Pancreas (tissue), 10 donors: ENCODE measurements around the gene REXO1. TPM values are rescaled to one million over a fixed set of nuclear protein-coding genes. Genes with fewer than 3 reads are reported as not detected.
"Not testable (repeated sequence)": the region's sequence is repeated elsewhere in the genome, so short reads cannot be mapped to it uniquely, and the experiment has no call there.

Source experiments
- ATAC-seq, 4 donors: fragments of 200-7000 bp; cut with Tn5 transposase; one replicate each; pipeline versions ENCODE4 v1.8.0 to v1.9.1; 2020; ENCODE audit warnings: mild to moderate bottlenecking in 4 of 4, moderate library complexity in 4 of 4
- DNase-seq, 6 donors: peaks; one replicate each; pipeline ENCODE4 v3.0.0-alpha.2; 2020
- FAIRE-seq: peaks from 2 replicates; lab custom pipeline; 2012; peaks lifted over from hg19 to GRCh38; lab: Jason Lieb, UNC
- H3K27ac ChIP-seq, 4 donors: fragments of 200-600 bp; sonication (generic); 1 replicate in 3 of 4; 2 replicates in 1 of 4; pipeline versions ENCODE4 v1.5.0 to v1.8.0; 2020
- H3K27me3 ChIP-seq, 4 donors: fragments of 200-600 bp; one replicate each; pipeline ENCODE4 v1.8.0; 2021
- H3K36me3 ChIP-seq, 3 donors: fragments of 200-600 bp; sonication (generic) in 1 of 3; one replicate each; pipeline versions ENCODE4 v1.5.0 to v1.8.0; 2020 to 2021
- H3K4me1 ChIP-seq, 3 donors: fragments of 200-600 bp; one replicate each; pipeline ENCODE4 v1.8.0; 2021
- H3K4me3 ChIP-seq, 4 donors: fragments of 200-600 bp; sonication (generic) in 2 of 4; one replicate each; pipeline versions ENCODE4 v1.5.0 to v1.8.0; 2020 to 2021
- H3K9me3 ChIP-seq, 4 donors: fragments of 200-600 bp; one replicate each; pipeline ENCODE4 v1.8.0; 2021
- CTCF ChIP-seq, 4 donors: fragments of 200-600 bp; sonication (generic) in 3 of 4; IDR thresholded peaks; one replicate each; pipeline versions ENCODE4 v1.5.0 to v1.8.0; 2021; ENCODE audit warnings: antibody characterized with exemption in 4 of 4
- WGBS, 2 donors: extraction: QIAGEN DNeasy Blood & Tissue Kit; methylation state at CpG; one replicate each; pipeline ENCODE4 v1.1.7; 2013; 5-methylcytosine and 5-hydroxymethylcytosine counted together
- intact Hi-C, 3 donors: fragments of 100-400 bp; cut with DNase I; formaldehyde crosslinking; loops; one replicate each; pipeline versions ENCODE4 v1.11.1 to v1.14.2; 2022
- polyA plus RNA-seq, 2 donors: library from polyadenylated mRNA; stranded (reverse); fragments of 200-250 nt; gene quantifications; one replicate each; pipeline ENCODE4 v1.2.3, GENCODE V29; 2013
- total RNA-seq, 6 donors: library from RNA; stranded (reverse); fragmentation: NEBNext Ultra II Directional in 4 of 6; extraction: Animal tissue kit (Norgen Biotek cat#: 25700) in 4 of 6; gene quantifications; one replicate each; pipeline versions ENCODE4 v1.2.1 to v1.2.4, GENCODE V29; 2021 to 2023
- donor health status: healthy with polysubstance abuse.
- donor health status: DM: no; HTN: no; CAD: no; lungs with moderate emphysema.
- donor health status: DM: no; HTN: no; CAD: no.
- donor health status: control.
- donor health status: control.
- donor health status: Bipolar disorder and iron deficiency.
- donor health status: DM: yes; HTN: yes; CAD: no.
- donor health status: DM: no; HTN: no; CAD: no.
- donor health status: DM: no; HTN: no; CAD: no.
- donor health status: DM: yes; HTN: yes; CAD: no.

Gene REXO1
- total and polyA plus RNA-seq, 8 donors: 10.5 to 42.2 (median 16.0) TPM

- intact Hi-C loops: no loop called here
- H3K36me3 ChIP-seq: no peaks in the 10 kb centered on the region
- H3K27ac ChIP-seq: no peak overlapping the region
- FAIRE-seq: no peak
- TF ChIP-seq CTCF (IDR thresholded peaks at IDR 0.05): no peak
- no peak overlapping the region for H3K4me3 ChIP-seq
- peak in 1 of 6 donors; percentile 47 for DNase-seq
- peaks cover 0 to 3% (median 0%) of the 10 kb centered on the region in 3 donors for H3K4me1 ChIP-seq
- WGBS, 2 donors: 58 to 68% methylated on average over 36 of the region's 36 CpGs
- ATAC-seq: no peak
- H3K9me3 ChIP-seq: no peaks in the 10 kb centered on the region
- peaks cover 0 to 5% (median 0%) of the 10 kb centered on the region in 4 donors for H3K27me3 ChIP-seq
These were observed 48.5 kb downstream of the REXO1 start for GRCh38 chr19:1799695-1800342.

GRCh38 chr19:1797313-1797712 lies 51.0 kb downstream of the REXO1 start:
- H3K4me1 ChIP-seq, H3K36me3 ChIP-seq, H3K27ac ChIP-seq, H3K9me3 ChIP-seq, H3K27me3 ChIP-seq, FAIRE-seq, H3K4me3 ChIP-seq, ATAC-seq, intact Hi-C loops, DNase-seq: not testable (repeated sequence)
- 71 to 84% methylated on average over 6 to 7 of the region's 7 CpGs for WGBS, 2 donors

GRCh38 chr19:1796395-1797142 lies 51.7 kb downstream of the REXO1 start:
- ATAC-seq (peak in 1 of 4 donors; percentile 6), FAIRE-seq (no peak)

GRCh38 chr19:1794424-1795172 lies 53.7 kb downstream of the REXO1 start:
- Histone ChIP-seq H3K27me3 (peaks cover 0 to 5% (median 0%) of the 10 kb centered on the region in 4 donors), H3K9me3 (no peaks in the 10 kb centered on the region), H3K27ac (no peak overlapping the region), H3K4me3 (no peak overlapping the region), H3K4me1 (peaks cover 0 to 3% (median 0%) of the 10 kb centered on the region in 3 donors), H3K36me3 (no peaks in the 10 kb centered on the region)
- no peak for DNase-seq
- intact Hi-C loops: no loop called here
- no peak for ATAC-seq
- 80 to 87% methylated on average over 20 of the region's 20 CpGs for WGBS, 2 donors
- TF ChIP-seq CTCF (IDR thresholded peaks at IDR 0.05): no peak
- FAIRE-seq: no peak

More at GRCh38 chr19:1796395-1797142, 51.7 kb downstream of the REXO1 start:
- DNase-seq: peak in 2 of 6 donors; percentile 33 to 67
- peak overlapping the region in 1 of 4 donors; percentile 23 for H3K4me3 ChIP-seq
- H3K36me3 ChIP-seq: no peaks in the 10 kb centered on the region
- WGBS, 2 donors: 28 to 31% methylated on average over 50 to 52 of the region's 52 CpGs
- intact Hi-C loops: no loop called here
- H3K9me3 ChIP-seq: no peaks in the 10 kb centered on the region
- H3K27me3 ChIP-seq: peaks cover 0 to 5% (median 0%) of the 10 kb centered on the region in 4 donors
- TF ChIP-seq CTCF (IDR thresholded peaks at IDR 0.05): no peak
- H3K4me1 ChIP-seq: peaks cover 0 to 3% (median 0%) of the 10 kb centered on the region in 3 donors
- H3K27ac ChIP-seq: no peak overlapping the region

- intact Hi-C loops: no loop called here
- no peak overlapping the region for H3K4me3 ChIP-seq
- H3K4me1 ChIP-seq: peaks cover 0 to 6% (median 0%) of the 10 kb centered on the region in 3 donors
- TF ChIP-seq CTCF (IDR thresholded peaks at IDR 0.05): no peak
- ATAC-seq (no peak), FAIRE-seq (no peak), DNase-seq (peak in 1 of 6 donors; percentile 54)
- WGBS, 2 donors: 64 to 71% methylated on average over 9 to 14 of the region's 14 CpGs
- H3K27me3 ChIP-seq: peaks cover 0 to 12% (median 0%) of the 10 kb centered on the region in 4 donors
- no peaks in the 10 kb centered on the region for H3K9me3 ChIP-seq
- H3K27ac ChIP-seq: no peak overlapping the region
- no peaks in the 10 kb centered on the region for H3K36me3 ChIP-seq
These were observed 56.4 kb downstream of the REXO1 start for GRCh38 chr19:1791879-1792278.
